ENCODE results near the gene KRCC1.

DNA sequence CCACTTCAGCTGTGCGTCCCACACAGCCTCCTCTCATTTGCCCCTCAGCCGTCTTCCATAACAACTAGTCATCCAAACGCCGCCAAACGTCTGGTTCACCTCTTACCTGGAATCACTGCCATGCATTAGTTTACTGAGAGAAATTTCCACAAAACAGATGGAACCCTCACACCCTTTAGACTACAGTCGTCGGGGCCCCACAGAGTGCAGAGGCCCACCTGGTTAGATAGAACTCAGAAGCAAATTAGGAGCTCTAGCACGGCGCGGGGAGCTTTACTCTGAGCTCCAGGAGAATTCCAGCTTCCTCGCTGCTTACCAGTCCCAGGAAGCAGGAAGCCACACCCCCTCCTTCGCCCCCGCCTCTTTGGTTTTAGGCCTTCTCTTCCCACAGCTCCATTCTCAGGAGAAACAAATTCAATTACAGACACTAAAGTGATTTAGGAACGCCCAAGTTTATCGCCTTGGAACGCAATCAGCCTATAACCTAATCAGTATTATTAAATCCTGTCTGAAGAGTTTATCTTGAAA, 48.6 kb downstream of the KRCC1 start:
- TF ChIP-seq, protein P1, sequence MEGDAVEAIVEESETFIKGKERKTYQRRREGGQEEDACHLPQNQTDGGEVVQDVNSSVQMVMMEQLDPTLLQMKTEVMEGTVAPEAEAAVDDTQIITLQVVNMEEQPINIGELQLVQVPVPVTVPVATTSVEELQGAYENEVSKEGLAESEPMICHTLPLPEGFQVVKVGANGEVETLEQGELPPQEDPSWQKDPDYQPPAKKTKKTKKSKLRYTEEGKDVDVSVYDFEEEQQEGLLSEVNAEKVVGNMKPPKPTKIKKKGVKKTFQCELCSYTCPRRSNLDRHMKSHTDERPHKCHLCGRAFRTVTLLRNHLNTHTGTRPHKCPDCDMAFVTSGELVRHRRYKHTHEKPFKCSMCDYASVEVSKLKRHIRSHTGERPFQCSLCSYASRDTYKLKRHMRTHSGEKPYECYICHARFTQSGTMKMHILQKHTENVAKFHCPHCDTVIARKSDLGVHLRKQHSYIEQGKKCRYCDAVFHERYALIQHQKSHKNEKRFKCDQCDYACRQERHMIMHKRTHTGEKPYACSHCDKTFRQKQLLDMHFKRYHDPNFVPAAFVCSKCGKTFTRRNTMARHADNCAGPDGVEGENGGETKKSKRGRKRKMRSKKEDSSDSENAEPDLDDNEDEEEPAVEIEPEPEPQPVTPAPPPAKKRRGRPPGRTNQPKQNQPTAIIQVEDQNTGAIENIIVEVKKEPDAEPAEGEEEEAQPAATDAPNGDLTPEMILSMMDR (IDR thresholded peaks at IDR 0.05) = no peak
- TF ChIP-seq POLR2A (IDR thresholded peaks at IDR 0.05) = no peak
